Osteoblast (primary cell): ENCODE data around the gene PHAX. TPM values are rescaled to one million over a fixed set of nuclear protein-coding genes. Genes with fewer than 3 reads are reported as not detected.
"Not testable (repeated sequence)": the region's sequence is repeated elsewhere in the genome, so short reads cannot be mapped to it uniquely, and the experiment has no call there.

Experiments
- DNase-seq: peaks from one replicate; pipeline ENCODE4 v3.0.0; 2011; ENCODE audit warnings: low spot score, mixed read lengths; ENCODE audit not compliant: insufficient read length; ENCODE audit errors: missing footprints
- H2AFZ ChIP-seq: 2 replicates; pipeline ENCODE4 v1.6.0; 2011; ENCODE audit warnings: mild to moderate bottlenecking, low read length
- H3K27ac ChIP-seq: 2 replicates; pipeline ENCODE4 v1.5.1; 2011; ENCODE audit warnings: mild to moderate bottlenecking, low read depth, low read length, moderate library complexity
- H3K27me3 ChIP-seq: 2 replicates; pipeline ENCODE4 v1.6.0; 2012; ENCODE audit warnings: mild to moderate bottlenecking, control low read depth, inconsistent platforms, low read length, moderate library complexity; ENCODE audit not compliant: insufficient read depth
- H3K36me3 ChIP-seq: 2 replicates; pipeline ENCODE4 v1.5.1; 2011; ENCODE audit warnings: mild to moderate bottlenecking, low read length, control low read depth, moderate library complexity; ENCODE audit not compliant: insufficient read depth
- H3K4me1 ChIP-seq: 2 replicates; pipeline ENCODE4 v1.5.1; 2011; ENCODE audit warnings: mild to moderate bottlenecking, low read length, control low read depth, moderate library complexity; ENCODE audit not compliant: insufficient read depth
- H3K4me2 ChIP-seq: 2 replicates; pipeline ENCODE4 v1.6.0; 2011; ENCODE audit warnings: mild to moderate bottlenecking, low read length; ENCODE audit not compliant: insufficient read depth
- H3K4me3 ChIP-seq: fragments of 200-600 bp; sonication (generic); 3 replicates; pipeline ENCODE4 v1.5.1; 2012; ENCODE audit warnings: mild to moderate bottlenecking, low read length, inconsistent platforms; ENCODE audit not compliant: insufficient read depth
- H3K79me2 ChIP-seq: 2 replicates; pipeline ENCODE4 v1.6.0; 2012; ENCODE audit warnings: mild to moderate bottlenecking, low read length, control low read depth, inconsistent platforms; ENCODE audit not compliant: insufficient read depth
- H3K9me3 ChIP-seq: 2 replicates; pipeline ENCODE4 v1.5.1; 2011; ENCODE audit warnings: low read depth, low read length, control low read depth
- H4K20me1 ChIP-seq: 2 replicates; pipeline ENCODE4 v1.6.0; 2012; ENCODE audit warnings: mild to moderate bottlenecking, low read length, control low read depth; ENCODE audit not compliant: insufficient read depth
- CTCF ChIP-seq: IDR thresholded peaks from 2 replicates; pipeline ENCODE4 v1.5.1; 2011; ENCODE audit warnings: mild to moderate bottlenecking, low read depth, low read length, moderate library complexity; ENCODE audit errors: extremely low read depth
- total RNA-seq: library from RNA; depleted of rRNA; stranded (reverse); fragments of >200 nt; gene quantifications from 2 replicates; pipeline ENCODE4 v1.2.3, GENCODE V29; 2012

Gene PHAX
- total RNA-seq, 1 donor = 55.4 TPM

DNA sequence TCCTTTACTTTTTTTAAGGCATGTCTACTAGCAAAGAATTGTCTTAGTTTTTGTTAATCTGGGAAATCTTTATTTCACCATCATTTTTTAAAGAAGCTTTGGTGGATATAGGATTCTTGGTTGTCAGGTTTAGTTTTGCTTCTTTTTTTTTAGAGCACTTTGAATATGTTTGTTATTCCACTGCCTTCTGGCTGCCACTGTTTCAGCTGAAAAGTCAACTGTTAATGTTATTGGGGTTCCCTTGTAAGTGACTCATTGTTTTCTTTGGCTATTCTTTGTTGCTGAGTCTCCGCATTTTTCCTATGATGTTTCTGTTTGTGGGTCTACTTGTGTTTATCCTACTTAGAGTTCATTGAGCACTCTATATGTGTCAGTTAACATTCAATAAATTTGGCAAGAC lies 44.4 kb downstream of the PHAX start:
- no peak overlapping the region for H3K4me3 ChIP-seq
- H3K27ac ChIP-seq = no peak overlapping the region
- TF ChIP-seq CTCF = no peak
- no peaks in the 10 kb centered on the region for H3K4me1 ChIP-seq
- no peaks in the 10 kb centered on the region for H3K36me3 ChIP-seq
- H3K79me2 ChIP-seq = no peaks in the 10 kb centered on the region
- no peak for DNase-seq
- H3K9me3 ChIP-seq = peaks cover 4% of the 10 kb centered on the region
- no peak overlapping the region for H2AFZ ChIP-seq
- no peaks in the 10 kb centered on the region for H4K20me1 ChIP-seq
- H3K27me3 ChIP-seq = no peaks in the 10 kb centered on the region
- H3K4me2 ChIP-seq = no peak overlapping the region

DNA sequence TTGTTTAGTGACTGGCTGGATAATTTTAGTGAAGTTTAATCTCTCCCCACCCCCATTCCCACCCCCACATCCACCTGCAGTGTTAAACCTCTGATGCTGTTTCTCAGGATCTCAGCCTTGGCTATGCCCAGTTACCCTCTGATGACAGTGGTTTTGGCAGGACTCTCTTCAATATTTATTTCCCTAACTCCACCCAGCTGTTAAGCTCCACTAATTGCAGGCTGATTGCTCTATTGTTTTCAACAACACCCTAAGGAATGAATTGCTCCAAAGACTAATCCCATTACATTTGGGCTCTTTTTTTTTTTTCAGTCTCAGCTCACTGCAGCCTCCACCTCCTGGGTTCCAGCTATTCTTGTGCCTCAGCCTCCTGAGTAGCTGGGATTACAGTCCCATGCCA lies 46.3 kb downstream of the PHAX start:
- H2AFZ ChIP-seq = no peak overlapping the region
- H3K27ac ChIP-seq = no peak overlapping the region
- H3K79me2 ChIP-seq = no peaks in the 10 kb centered on the region
- H4K20me1 ChIP-seq = no peaks in the 10 kb centered on the region
- H3K27me3 ChIP-seq = peaks cover 3% of the 10 kb centered on the region
- no peaks in the 10 kb centered on the region for H3K4me1 ChIP-seq
- H3K36me3 ChIP-seq = no peaks in the 10 kb centered on the region
- no peak overlapping the region for H3K4me2 ChIP-seq
- H3K9me3 ChIP-seq = peaks cover 4% of the 10 kb centered on the region
- TF ChIP-seq CTCF = no peak
- no peak overlapping the region for H3K4me3 ChIP-seq
- no peak for DNase-seq

DNA sequence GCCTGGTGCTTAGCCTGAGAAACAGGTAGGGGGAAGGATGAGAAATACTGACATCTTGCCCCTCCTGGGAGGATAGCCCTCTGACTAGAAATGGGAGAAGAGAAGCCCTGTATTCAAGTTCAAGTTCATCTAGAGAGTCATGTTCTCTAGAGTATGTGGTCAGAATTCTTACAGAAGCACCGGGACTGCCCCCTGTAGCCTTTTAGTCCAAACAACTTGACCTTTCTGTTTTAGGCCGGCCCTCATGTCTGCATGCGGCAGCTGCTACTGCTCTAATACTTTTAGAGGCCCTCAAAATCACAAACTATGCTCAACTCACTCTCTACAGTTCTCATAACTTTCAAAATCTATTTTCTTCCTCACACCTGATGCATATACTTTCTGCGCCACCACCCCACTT lies 47.7 kb downstream of the PHAX start:
- no peaks in the 10 kb centered on the region for H4K20me1 ChIP-seq
- peaks cover 3% of the 10 kb centered on the region for H3K27me3 ChIP-seq
- no peak overlapping the region for H3K4me3 ChIP-seq
- no peaks in the 10 kb centered on the region for H3K4me1 ChIP-seq
- no peak overlapping the region for H3K27ac ChIP-seq
- DNase-seq = no peak
- TF ChIP-seq CTCF = no peak
- H2AFZ ChIP-seq = no peak overlapping the region
- no peak overlapping the region for H3K4me2 ChIP-seq
- H3K36me3 ChIP-seq = no peaks in the 10 kb centered on the region
- peaks cover 4% of the 10 kb centered on the region for H3K9me3 ChIP-seq
- H3K79me2 ChIP-seq = no peaks in the 10 kb centered on the region

GRCh38 chr5:126649057-126649456 lies 48.3 kb downstream of the PHAX start:
- not testable (repeated sequence) for H3K27ac ChIP-seq, H3K4me3 ChIP-seq, H3K79me2 ChIP-seq, H3K9me3 ChIP-seq, H2AFZ ChIP-seq, H3K36me3 ChIP-seq, H3K27me3 ChIP-seq, H4K20me1 ChIP-seq, DNase-seq, H3K4me2 ChIP-seq, H3K4me1 ChIP-seq

DNA sequence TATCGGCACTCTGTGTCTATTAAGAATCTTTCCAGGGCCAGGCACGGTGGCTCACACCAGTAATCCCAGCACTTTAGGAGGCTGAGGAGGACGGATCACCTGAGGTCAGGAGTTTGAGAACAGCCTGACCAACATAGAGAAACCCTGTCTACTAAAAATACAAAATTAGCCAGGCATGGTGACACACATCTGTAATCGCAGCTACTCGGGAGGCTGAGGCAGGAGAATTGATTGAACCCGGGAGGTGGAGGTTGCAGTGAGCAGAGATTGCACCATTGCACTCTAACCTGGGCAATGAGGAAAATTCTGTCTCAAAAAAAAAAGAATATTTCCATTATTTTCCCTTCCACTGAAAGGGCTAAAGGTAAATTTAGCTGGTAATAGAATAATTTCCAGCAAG lies 49.0 kb downstream of the PHAX start:
- not testable (repeated sequence) for H3K36me3 ChIP-seq, H2AFZ ChIP-seq, H3K4me1 ChIP-seq, H3K27ac ChIP-seq, H3K4me2 ChIP-seq, H3K4me3 ChIP-seq, H3K27me3 ChIP-seq, DNase-seq, H3K79me2 ChIP-seq, H3K9me3 ChIP-seq, H4K20me1 ChIP-seq
